NCI-H1694 (cell line): ENCODE data around the gene FAM13B.
"Not testable (repeated sequence)": the region's sequence is repeated elsewhere in the genome, so short reads cannot be mapped to it uniquely, and the experiment has no call there.

Source experiments
- DNase-seq: peaks from one replicate; lab custom pipeline; 2025; lab: John Stamatoyannopoulos, UW

The FAM13B gene

GRCh38 chr5:138033907-138034306, 1.0 kb upstream of the FAM13B start:
- DNase-seq: no peak

GRCh38 chr5:138033386-138033808, 518 bp upstream of the FAM13B start:
- no peak for DNase-seq

- no peak for DNase-seq
These were observed 779 bp downstream of the FAM13B start for GRCh38 chr5:138032028-138032571.

GRCh38 chr5:138029944-138030343, 2.9 kb downstream of the FAM13B start:
- DNase-seq: no peak

- DNase-seq: no peak
These were observed 3.4 kb downstream of the FAM13B start for GRCh38 chr5:138029501-138029900.

- no peak for DNase-seq
These were observed 3.9 kb downstream of the FAM13B start for GRCh38 chr5:138028971-138029365.

GRCh38 chr5:138028262-138028970, 4.5 kb downstream of the FAM13B start:
- not testable (repeated sequence) for DNase-seq

- DNase-seq: not testable (repeated sequence)
These were observed 6.1 kb downstream of the FAM13B start for GRCh38 chr5:138026793-138027192.

- no peak for DNase-seq
These were observed 7.6 kb downstream of the FAM13B start for GRCh38 chr5:138025285-138025684.

GRCh38 chr5:138024117-138024516, 8.8 kb downstream of the FAM13B start:
- no peak for DNase-seq

GRCh38 chr5:138022912-138023311, 10.0 kb downstream of the FAM13B start:
- no peak for DNase-seq

- no peak for DNase-seq
These were observed 11.1 kb downstream of the FAM13B start for GRCh38 chr5:138021771-138022170.

- no peak for DNase-seq
These were observed 14.0 kb downstream of the FAM13B start for GRCh38 chr5:138018849-138019248.

GRCh38 chr5:138015916-138016315, 17.0 kb downstream of the FAM13B start:
- DNase-seq: no peak

GRCh38 chr5:138011991-138012390, 20.9 kb downstream of the FAM13B start:
- no peak for DNase-seq

GRCh38 chr5:138000102-138000723, 32.7 kb downstream of the FAM13B start:
- no peak for DNase-seq

GRCh38 chr5:137997726-137998213, 35.1 kb downstream of the FAM13B start:
- no peak for DNase-seq

- no peak for DNase-seq
These were observed 37.1 kb downstream of the FAM13B start for GRCh38 chr5:137995749-137996128.

GRCh38 chr5:137995077-137995748, 37.7 kb downstream of the FAM13B start:
- no peak for DNase-seq

- no peak for DNase-seq
These were observed 38.3 kb downstream of the FAM13B start for GRCh38 chr5:137994556-137994955.

GRCh38 chr5:137989419-137989818, 43.5 kb downstream of the FAM13B start:
- no peak for DNase-seq

GRCh38 chr5:137975208-137975607, 57.7 kb downstream of the FAM13B start:
- DNase-seq: no peak

GRCh38 chr5:137970384-137970783, 62.5 kb downstream of the FAM13B start:
- not testable (repeated sequence) for DNase-seq
